ENCODE measurements around the gene STXBP2. TPM values are rescaled to one million over a fixed set of nuclear protein-coding genes. Genes with fewer than 3 reads are reported as not detected.

STXBP2 gene
- total and polyA plus RNA-seq, 5 donors from 2014 or later, result 57.5 to 253 (median 95.7) TPM

DNA sequence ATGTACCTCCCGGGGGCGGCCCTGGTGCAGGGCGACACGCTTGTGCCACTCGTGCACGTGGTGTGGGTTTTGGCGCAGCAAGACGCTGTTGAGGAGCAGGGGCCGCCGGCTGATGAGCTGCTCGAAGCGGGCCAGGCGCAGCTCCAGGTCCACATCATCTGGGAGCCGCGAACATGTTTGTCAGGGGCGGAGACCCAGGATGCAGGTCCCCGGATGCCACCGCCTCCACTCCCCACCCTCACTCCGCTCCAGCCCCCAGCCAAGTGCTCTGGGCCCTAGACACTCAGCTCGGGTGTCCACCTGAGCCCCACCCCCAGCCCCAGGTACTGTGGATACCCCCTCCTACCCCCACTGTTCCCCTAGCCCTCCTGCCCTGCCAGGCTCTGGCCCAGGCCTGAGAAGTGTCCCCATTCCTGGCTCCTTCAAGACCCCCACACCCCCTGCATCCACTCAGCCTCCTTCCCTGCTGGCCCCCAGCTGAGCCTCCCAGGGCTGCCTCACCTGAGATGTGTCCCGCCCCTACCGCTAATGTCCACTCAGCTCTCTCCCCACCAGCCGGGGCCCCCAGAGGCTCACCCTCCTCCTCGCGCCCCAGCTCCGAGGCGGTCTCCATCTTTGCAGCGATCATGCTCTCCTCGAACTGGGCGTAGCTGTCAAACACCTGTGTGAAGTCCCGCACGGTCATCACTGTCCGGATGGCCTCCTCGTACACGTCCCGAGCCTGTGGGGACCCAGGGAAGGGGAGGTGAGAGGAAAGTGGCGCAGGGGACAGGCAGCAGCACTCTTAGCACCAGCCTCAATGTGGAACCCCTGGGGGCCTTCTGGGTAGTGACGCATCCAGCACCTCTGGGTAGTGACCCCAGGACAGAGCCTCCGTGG, 12.9 kb upstream of the STXBP2 start:
- DNase-seq (no peak), ATAC-seq (ENCODE audit: low read depth in 2 of 2) (no peak)
- Mint-ChIP-seq H3K27me3 (no peaks in the 10 kb centered on the region), H3K36me3 (peaks cover 18% of the 10 kb centered on the region), H3K4me1 (peaks cover 0 to 21% (median 10%) of the 10 kb centered on the region in 4 donors), H3K4me3 (no peak overlapping the region), H3K9me3 (no peaks in the 10 kb centered on the region), H3K27ac (no peak overlapping the region)
- H3K9me3 ChIP-seq (ENCODE audit: control insufficient read depth in 2 of 2, low read length in 2 of 2), result no peaks in the 10 kb centered on the region
- H3K27me3 ChIP-seq (ENCODE audit: control insufficient read depth, insufficient read depth, low read length), result no peaks in the 10 kb centered on the region
- peaks cover 14% of the 10 kb centered on the region for H3K4me1 ChIP-seq (ENCODE audit: control insufficient read depth, insufficient read depth, low read length, poor library complexity, severe bottlenecking)
- no peak overlapping the region for H3K4me3 ChIP-seq (ENCODE audit: low read depth, low read length)
- H3K36me3 ChIP-seq (ENCODE audit: control insufficient read depth, insufficient read depth, low read length), result peaks cover 66% of the 10 kb centered on the region
- H3K27ac ChIP-seq (ENCODE audit: insufficient read depth, low read length, poor library complexity, severe bottlenecking), result no peak overlapping the region

DNA sequence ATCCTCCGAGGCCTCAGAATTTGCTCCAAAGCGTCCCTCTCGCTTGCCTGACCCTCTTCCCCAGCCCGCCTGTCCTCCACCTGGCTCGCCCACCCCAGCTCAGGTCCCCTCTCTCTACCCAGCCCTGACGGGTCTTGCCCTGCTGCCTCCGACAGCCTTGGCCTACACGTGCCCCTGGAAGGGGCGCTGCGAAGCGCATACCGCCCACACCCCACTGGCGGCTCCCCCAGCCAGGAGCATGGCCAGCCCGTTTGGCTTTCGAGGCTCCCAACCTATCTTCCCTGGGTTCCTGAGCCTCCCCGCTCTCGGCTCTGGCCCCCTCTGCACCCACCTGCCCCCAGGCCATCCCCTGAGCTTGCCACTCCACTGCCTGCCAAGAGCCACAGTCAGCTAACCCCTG, 12.1 kb upstream of the STXBP2 start:
- Mint-ChIP-seq H3K9me3 (no peaks in the 10 kb centered on the region), H3K4me3 (no peak overlapping the region), H3K4me1 (peaks cover 5 to 29% (median 16%) of the 10 kb centered on the region in 4 donors), H3K36me3 (peaks cover 25% of the 10 kb centered on the region), H3K27me3 (peaks cover 7% of the 10 kb centered on the region), H3K27ac (no peak overlapping the region)
- ATAC-seq (ENCODE audit: low read depth in 2 of 2) (no peak), DNase-seq (no peak)
- peaks cover 64% of the 10 kb centered on the region for H3K36me3 ChIP-seq (ENCODE audit: control insufficient read depth, insufficient read depth, low read length)
- H3K27ac ChIP-seq (ENCODE audit: insufficient read depth, low read length, poor library complexity, severe bottlenecking), result no peak overlapping the region
- H3K27me3 ChIP-seq (ENCODE audit: control insufficient read depth, insufficient read depth, low read length), result no peaks in the 10 kb centered on the region
- no peak overlapping the region for H3K4me3 ChIP-seq (ENCODE audit: low read depth, low read length)
- peaks cover 17% of the 10 kb centered on the region for H3K4me1 ChIP-seq (ENCODE audit: control insufficient read depth, insufficient read depth, low read length, poor library complexity, severe bottlenecking)
- H3K9me3 ChIP-seq (ENCODE audit: control insufficient read depth in 2 of 2, low read length in 2 of 2), result no peaks in the 10 kb centered on the region

DNA sequence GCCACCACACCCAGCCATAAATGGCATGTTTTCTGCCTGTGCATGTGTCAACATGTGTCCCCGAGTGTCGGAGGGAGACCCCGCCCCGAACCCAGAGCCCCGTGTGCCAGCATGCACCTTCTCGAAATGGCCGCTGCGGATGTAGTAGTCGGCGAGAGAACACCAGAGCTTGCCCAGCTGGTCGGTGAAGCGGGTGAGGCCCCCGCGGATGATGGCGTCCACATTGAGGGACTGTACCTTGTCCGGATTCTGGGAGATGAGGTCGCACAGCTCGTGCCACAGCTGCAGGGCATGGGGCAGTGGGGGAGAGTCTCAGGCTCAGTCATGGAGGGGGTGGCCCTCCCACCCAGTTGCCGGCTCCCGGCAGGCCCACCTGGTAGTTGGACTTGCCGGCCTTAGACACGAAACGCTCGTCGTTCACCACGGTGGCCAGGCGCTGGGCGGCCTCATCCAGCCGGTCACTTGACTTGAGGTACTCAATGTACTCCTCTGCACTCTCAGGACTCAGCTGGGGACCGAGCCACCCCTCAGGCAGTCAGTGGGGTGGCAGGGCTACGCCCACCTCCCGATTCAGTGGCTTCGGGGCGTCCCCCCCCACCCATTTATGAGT, 11.0 kb upstream of the STXBP2 start:
- Histone ChIP-seq H3K4me1 (ENCODE audit: control insufficient read depth, insufficient read depth, low read length, poor library complexity, severe bottlenecking) (peaks cover 27% of the 10 kb centered on the region), H3K27ac (ENCODE audit: insufficient read depth, low read length, poor library complexity, severe bottlenecking) (no peak overlapping the region), H3K27me3 (ENCODE audit: control insufficient read depth, insufficient read depth, low read length) (no peaks in the 10 kb centered on the region), H3K36me3 (ENCODE audit: control insufficient read depth, insufficient read depth, low read length) (peaks cover 56% of the 10 kb centered on the region), H3K9me3 (ENCODE audit: control insufficient read depth in 2 of 2, low read length in 2 of 2) (no peaks in the 10 kb centered on the region), H3K4me3 (ENCODE audit: low read depth, low read length) (no peak overlapping the region)
- ATAC-seq (ENCODE audit: low read depth in 2 of 2) (no peak), DNase-seq (no peak)
- Mint-ChIP-seq H3K4me1 (peaks cover 5 to 40% (median 22%) of the 10 kb centered on the region in 4 donors), H3K27me3 (peaks cover 7% of the 10 kb centered on the region), H3K4me3 (no peak overlapping the region), H3K27ac (no peak overlapping the region), H3K36me3 (peaks cover 25% of the 10 kb centered on the region), H3K9me3 (no peaks in the 10 kb centered on the region)

DNA sequence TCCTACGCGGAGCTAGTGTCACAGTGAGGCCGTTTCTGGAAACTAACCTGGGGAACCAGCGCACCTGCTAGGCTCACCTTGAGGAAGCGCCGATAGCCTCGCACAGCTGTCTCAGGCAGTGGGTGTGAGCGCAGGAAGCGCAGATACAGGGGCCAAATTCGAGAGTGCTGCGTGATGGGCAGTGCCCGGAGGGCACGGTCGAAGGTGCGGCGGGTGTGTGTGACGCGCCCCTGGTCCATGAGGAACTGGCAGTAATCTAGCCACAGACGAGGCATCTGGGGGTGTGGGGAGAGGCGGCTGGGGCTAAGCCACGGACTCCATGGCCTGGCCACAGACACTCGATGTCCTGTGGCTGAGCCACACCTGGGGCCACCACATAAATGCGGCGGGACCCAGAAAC, 9.7 kb upstream of the STXBP2 start:
- H3K4me1 ChIP-seq (ENCODE audit: control insufficient read depth, insufficient read depth, low read length, poor library complexity, severe bottlenecking), result peaks cover 28% of the 10 kb centered on the region
- Mint-ChIP-seq H3K36me3 (peaks cover 17% of the 10 kb centered on the region), H3K27ac (peak overlapping the region in 1 of 3 donors; percentile 46), H3K9me3 (no peaks in the 10 kb centered on the region), H3K4me3 (peak overlapping the region; percentile 3 to 55 (median 42)), H3K27me3 (peaks cover 7% of the 10 kb centered on the region), H3K4me1 (peaks cover 5 to 50% (median 22%) of the 10 kb centered on the region in 4 donors)
- ATAC-seq (ENCODE audit: low read depth in 2 of 2), result no peak
- no peaks in the 10 kb centered on the region for H3K27me3 ChIP-seq (ENCODE audit: control insufficient read depth, insufficient read depth, low read length)
- H3K36me3 ChIP-seq (ENCODE audit: control insufficient read depth, insufficient read depth, low read length), result peaks cover 49% of the 10 kb centered on the region
- no peak for DNase-seq
- H3K4me3 ChIP-seq (ENCODE audit: low read depth, low read length), result no peak overlapping the region
- no peaks in the 10 kb centered on the region for H3K9me3 ChIP-seq (ENCODE audit: control insufficient read depth in 2 of 2, low read length in 2 of 2)
- no peak overlapping the region for H3K27ac ChIP-seq (ENCODE audit: insufficient read depth, low read length, poor library complexity, severe bottlenecking)

DNA sequence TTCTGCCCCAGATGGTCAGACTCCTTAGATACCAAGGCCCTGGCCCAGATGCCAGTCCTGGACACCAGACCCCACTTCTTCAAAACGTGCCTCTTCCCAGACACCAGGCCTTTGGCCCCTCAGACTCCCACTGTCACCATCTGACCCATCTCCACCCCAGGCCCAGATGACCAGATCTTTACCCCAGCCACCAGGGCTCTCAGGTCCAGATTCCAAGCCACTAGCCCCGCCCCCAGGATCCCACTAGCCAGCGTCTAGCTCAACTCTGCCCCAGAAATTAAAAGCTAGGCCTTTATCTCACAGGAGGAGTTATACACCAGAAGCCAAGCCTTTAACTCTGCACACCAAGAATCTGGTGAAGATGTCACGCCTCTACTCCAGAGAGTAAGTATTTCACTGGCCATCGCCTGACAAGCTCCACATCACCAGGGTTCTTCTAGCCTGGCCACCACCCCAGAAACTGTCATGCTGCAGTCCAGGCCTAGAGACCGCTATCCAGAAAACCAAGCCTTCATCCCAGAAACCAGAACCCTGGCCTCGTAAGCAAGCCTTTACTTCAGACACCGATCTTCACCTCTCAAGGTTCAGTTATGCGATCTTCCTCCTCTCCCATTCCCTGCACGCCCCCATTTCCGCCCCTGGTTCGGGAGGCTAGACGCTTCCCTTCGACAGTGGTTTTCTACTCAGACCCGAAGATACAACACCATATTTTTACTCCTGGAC, 8.2 kb upstream of the STXBP2 start:
- peaks cover 28% of the 10 kb centered on the region for H3K4me1 ChIP-seq (ENCODE audit: control insufficient read depth, insufficient read depth, low read length, poor library complexity, severe bottlenecking)
- Mint-ChIP-seq H3K4me3 (peak overlapping the region; percentile 92 to 98 (median 97)), H3K36me3 (peaks cover 10% of the 10 kb centered on the region), H3K9me3 (no peaks in the 10 kb centered on the region), H3K27ac (peak overlapping the region; percentile 98 to 100 (median 98)), H3K27me3 (peaks cover 7% of the 10 kb centered on the region), H3K4me1 (peaks cover 5 to 50% (median 22%) of the 10 kb centered on the region in 4 donors)
- H3K36me3 ChIP-seq (ENCODE audit: control insufficient read depth, insufficient read depth, low read length), result peaks cover 37% of the 10 kb centered on the region
- ATAC-seq (ENCODE audit: low read depth in 2 of 2), result no peak
- H3K27me3 ChIP-seq (ENCODE audit: control insufficient read depth, insufficient read depth, low read length), result no peaks in the 10 kb centered on the region
- peak overlapping the region; percentile 95 for H3K27ac ChIP-seq (ENCODE audit: insufficient read depth, low read length, poor library complexity, severe bottlenecking)
- no peaks in the 10 kb centered on the region for H3K9me3 ChIP-seq (ENCODE audit: control insufficient read depth in 2 of 2, low read length in 2 of 2)
- peak overlapping the region; percentile 98 for H3K4me3 ChIP-seq (ENCODE audit: low read depth, low read length)
- DNase-seq, result no peak

DNA sequence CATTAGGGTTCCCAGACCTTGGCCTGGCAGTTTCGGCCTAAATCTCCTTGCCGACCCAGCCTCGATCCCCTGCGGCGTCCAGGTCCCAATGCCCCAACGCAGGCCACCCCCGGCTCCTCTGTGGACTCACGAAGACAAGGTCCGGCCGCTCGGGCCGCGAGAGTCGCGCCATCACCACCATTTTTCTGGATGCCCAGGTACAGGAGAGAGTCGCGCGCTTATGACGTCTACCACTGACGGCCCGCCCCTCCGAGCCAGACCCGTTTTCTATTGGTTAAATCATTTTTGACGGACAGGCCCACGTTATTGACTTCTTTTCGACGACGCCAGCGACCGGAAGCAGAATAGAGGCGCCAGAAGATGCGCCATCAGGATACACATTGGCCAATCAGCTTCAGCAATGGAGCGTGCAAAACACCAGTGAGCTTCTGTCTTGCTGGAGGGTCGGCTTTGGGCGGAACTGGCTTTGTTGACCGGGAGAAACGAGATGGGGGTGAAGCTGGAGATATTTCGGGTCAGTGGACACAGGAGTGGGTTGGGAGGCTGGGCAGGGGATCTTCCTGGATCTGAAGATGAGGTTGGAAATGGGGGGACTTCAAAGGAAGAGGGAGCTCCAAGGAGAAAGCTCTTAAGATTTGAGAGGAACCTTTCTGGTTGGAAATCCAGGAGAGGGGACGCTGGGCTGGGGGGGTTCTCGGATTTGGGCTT, 7.4 kb upstream of the STXBP2 start, which contains the start of the genes PET100 and XAB2:
Gene PET100, plus strand, starts transcription at position 447 of the 708 bp plus-strand sequence. Its CDS starts 41 bp downstream, at position 488.
Gene XAB2, minus strand, starts transcription at position 199 of the 708 bp plus-strand sequence. Its CDS starts 18 bp downstream, at position 181.
- peak within 1 kb of the TSS; percentile 98 for H3K4me3 ChIP-seq (ENCODE audit: low read depth, low read length)
- Mint-ChIP-seq H3K9me3 (no peaks in the 10 kb centered on the region), H3K27ac (peak within 1 kb of the TSS; percentile 98 to 100 (median 98)), H3K27me3 (peaks cover 7% of the 10 kb centered on the region), H3K4me3 (peak within 1 kb of the TSS; percentile 92 to 98 (median 97)), H3K36me3 (peaks cover 10% of the 10 kb centered on the region), H3K4me1 (peaks cover 5 to 56% (median 26%) of the 10 kb centered on the region in 4 donors)
- peaks cover 33% of the 10 kb centered on the region for H3K36me3 ChIP-seq (ENCODE audit: control insufficient read depth, insufficient read depth, low read length)
- peak within 1 kb of the TSS; percentile 95 for H3K27ac ChIP-seq (ENCODE audit: insufficient read depth, low read length, poor library complexity, severe bottlenecking)
- no peaks in the 10 kb centered on the region for H3K9me3 ChIP-seq (ENCODE audit: control insufficient read depth in 2 of 2, low read length in 2 of 2)
- peak; percentile 93 to 99 (median 96) for DNase-seq
- peak; percentile 96 to 98 for ATAC-seq (ENCODE audit: low read depth in 2 of 2)
- H3K27me3 ChIP-seq (ENCODE audit: control insufficient read depth, insufficient read depth, low read length), result no peaks in the 10 kb centered on the region
- peaks cover 28% of the 10 kb centered on the region for H3K4me1 ChIP-seq (ENCODE audit: control insufficient read depth, insufficient read depth, low read length, poor library complexity, severe bottlenecking)

DNA sequence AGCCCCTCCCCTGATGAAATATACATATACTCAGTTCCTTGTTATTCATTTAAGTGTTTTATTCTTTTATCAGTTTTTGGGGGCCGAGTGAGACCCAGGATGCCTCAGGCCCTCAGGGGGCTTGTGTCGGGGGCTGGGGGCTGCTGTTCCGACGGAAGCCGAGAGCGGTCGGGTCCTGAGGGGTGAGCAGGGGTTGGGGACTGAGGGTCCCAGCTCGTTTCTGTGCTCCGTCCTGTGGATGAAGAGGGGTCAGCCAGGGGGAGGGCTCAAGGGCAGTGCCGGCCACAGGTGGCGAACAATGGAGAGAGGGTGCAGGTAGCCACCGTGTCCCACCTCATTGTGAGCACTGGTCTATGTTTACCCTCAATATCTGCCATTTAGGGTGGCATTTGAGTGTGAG, 5.3 kb upstream of the STXBP2 start:
- no peaks in the 10 kb centered on the region for H3K27me3 ChIP-seq (ENCODE audit: control insufficient read depth, insufficient read depth, low read length)
- H3K4me1 Mint-ChIP-seq, result peaks cover 5 to 71% (median 29%) of the 10 kb centered on the region in 4 donors
- no peaks in the 10 kb centered on the region for H3K9me3 ChIP-seq (ENCODE audit: control insufficient read depth in 2 of 2, low read length in 2 of 2)
- H3K27ac ChIP-seq (ENCODE audit: insufficient read depth, low read length, poor library complexity, severe bottlenecking), result no peak overlapping the region
- no peak overlapping the region for H3K4me3 ChIP-seq (ENCODE audit: low read depth, low read length)
- no peak overlapping the region for H3K27ac Mint-ChIP-seq
- peaks cover 10% of the 10 kb centered on the region for H3K36me3 Mint-ChIP-seq
- peaks cover 15% of the 10 kb centered on the region for H3K36me3 ChIP-seq (ENCODE audit: control insufficient read depth, insufficient read depth, low read length)
- ATAC-seq (ENCODE audit: low read depth in 2 of 2) (no peak), DNase-seq (no peak)
- H3K9me3 Mint-ChIP-seq, result no peaks in the 10 kb centered on the region
- peak overlapping the region; percentile 52 to 75 (median 62) for H3K4me3 Mint-ChIP-seq
- peaks cover 7% of the 10 kb centered on the region for H3K27me3 Mint-ChIP-seq
- peaks cover 38% of the 10 kb centered on the region for H3K4me1 ChIP-seq (ENCODE audit: control insufficient read depth, insufficient read depth, low read length, poor library complexity, severe bottlenecking)
